DMS 273 (cell line): ENCODE measurements around the gene RAB25.
"Not testable (repeated sequence)": the region's sequence is repeated elsewhere in the genome, so short reads cannot be mapped to it uniquely, and the experiment has no call there.

Source experiments
- DNase-seq: peaks from one replicate; lab custom pipeline; 2025; ENCODE audit not compliant: unreplicated experiment; lab: John Stamatoyannopoulos, UW

Gene RAB25

GRCh38 chr1:156060937-156061636 lies at the start of gene RAB25:
Gene RAB25, plus strand, starts transcription at chr1:156061160. Its CDS starts 241 bp downstream, at chr1:156061401.
- no peak for DNase-seq

DNA sequence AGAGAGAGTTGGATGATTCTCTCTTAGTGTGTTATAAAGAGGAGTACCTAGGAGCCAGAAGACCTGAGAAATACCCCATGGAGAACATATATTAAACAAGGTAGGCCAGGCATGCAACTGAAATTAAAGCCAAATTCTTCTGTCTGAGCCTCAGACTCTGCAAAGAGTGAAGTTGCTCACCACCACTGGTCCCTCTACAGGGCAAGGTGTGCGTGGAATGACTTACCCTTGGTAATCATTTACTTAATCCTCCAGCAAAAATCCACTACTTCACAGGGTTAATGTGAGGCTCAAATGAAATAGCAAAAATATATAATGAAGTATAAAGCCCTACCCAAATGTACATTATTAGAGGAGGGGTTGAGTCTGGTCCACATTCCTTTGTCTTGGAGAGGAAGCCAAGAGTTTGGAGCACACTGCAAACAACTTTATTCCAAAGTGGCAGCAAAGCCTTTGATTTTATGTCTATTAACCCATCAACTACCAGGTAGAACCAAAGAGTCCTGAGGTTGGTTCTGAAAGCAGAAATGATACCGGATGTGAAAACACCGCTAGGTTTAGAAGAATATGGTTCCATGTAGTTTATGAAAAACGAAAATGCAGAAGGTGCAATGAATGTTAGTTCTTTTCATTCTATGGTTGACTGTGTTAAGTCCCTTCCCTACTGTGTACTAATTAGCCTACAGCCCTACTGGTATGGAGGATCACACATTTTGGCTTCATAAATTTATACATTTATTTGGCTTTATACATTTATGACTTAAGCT lies 48.7 kb upstream of the RAB25 start:
- no peak for DNase-seq

- DNase-seq = no peak
Measured at GRCh38 chr1:156014829-156015228, 46.1 kb upstream of the RAB25 start.

DNA sequence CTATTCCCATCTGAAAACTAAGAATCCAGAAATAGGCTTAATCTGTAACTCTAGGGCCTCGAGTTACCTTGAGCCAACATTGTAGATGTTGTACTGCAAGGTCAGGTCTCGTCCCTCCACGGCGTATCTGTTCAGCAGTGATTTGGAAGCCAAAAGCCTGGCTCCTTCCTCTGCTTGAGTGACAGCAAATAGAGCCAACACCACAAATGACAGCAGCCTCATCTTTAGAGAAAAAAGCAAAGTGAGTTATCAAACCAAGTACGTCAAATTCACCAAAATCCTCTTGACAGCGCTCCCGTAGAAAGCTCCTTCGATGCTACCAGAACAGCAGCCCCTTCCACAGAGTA lies 41.0 kb upstream of the RAB25 start:
- no peak for DNase-seq

GRCh38 chr1:156020293-156021092 lies 40.5 kb upstream of the RAB25 start, which contains the start of gene SSR2:
Gene SSR2, minus strand, starts transcription at chr1:156020951. Its CDS starts 784 bp downstream, at chr1:156020167.
- DNase-seq = peak; percentile 98

DNA sequence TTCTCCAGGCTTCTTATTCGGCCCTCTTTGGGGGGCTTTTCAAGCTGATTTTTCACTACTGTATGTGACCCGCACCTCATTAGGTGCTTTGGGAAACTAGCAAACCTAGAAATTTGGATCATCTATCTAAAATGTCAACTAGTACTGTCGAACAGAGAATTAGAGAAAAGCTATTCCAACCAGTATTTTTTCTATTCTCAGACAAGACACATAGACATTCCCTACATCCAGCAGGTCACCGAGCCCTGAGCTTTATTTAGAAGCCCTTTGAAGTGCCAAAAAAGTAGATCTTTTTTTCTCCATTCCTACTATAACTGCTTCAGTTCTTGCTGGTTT lies 39.9 kb upstream of the RAB25 start:
- no peak for DNase-seq

- no peak for DNase-seq
Measured at GRCh38 chr1:156021954-156022353, 39.0 kb upstream of the RAB25 start.

- DNase-seq = no peak
Measured at GRCh38 chr1:156024801-156025200, 36.2 kb upstream of the RAB25 start.

DNA sequence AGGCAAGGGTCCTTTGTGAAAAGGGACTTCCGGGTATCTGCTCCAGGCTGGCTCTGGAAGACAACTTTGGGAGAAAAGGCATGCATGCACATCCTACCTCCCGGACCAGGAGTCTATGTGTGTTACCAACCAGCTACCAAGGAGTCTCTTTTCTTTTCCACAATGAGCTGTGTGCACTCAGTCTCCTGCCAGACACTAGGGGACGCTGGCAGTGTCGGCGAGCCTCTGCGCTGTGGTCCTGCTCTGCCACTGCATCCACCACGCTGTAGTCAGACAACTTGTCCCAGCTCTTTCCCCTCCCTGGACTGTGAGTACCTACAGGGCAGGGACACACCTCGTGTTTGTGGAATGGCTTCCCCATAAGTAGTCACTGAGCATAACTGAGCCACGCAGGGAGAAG lies 35.1 kb upstream of the RAB25 start:
- peak; percentile 68 for DNase-seq

GRCh38 chr1:156026588-156026987 lies 34.4 kb upstream of the RAB25 start:
- no peak for DNase-seq

GRCh38 chr1:156033011-156033410 lies 27.9 kb upstream of the RAB25 start:
- DNase-seq = no peak

GRCh38 chr1:156034991-156035390 lies 26.0 kb upstream of the RAB25 start:
- not testable (repeated sequence) for DNase-seq

- no peak for DNase-seq
Measured at GRCh38 chr1:156042828-156043227, 18.1 kb upstream of the RAB25 start.

- DNase-seq = no peak
Measured at GRCh38 chr1:156045076-156045475, 15.9 kb upstream of the RAB25 start.

DNA sequence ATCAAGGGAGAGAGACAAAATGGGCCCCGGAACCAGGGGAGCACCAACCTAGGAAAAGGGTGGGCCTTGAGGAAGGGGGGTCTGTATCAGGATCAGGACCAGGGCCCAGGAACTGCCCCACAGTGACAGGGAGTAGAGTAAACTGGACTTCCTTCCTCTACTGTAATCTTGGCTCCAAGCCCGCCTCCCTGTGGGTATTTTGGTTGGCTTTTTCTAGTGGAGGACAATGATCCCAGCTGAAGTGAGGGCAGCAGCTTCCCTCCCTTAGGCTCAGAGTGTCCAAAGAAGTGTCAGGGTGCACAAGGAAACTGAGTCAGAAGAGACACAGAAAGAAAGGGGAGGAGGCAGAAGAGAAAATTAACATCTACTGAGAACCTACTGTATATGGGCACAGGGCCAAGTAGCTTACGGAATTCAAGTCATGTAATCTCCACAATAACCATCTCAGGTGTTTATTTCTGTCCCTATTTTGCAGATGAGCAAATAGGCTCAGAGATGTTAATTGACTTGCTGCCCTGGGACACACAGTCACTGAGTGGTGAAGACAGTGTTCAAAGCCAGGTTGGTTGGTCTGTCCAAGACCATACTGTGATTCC lies 12.2 kb upstream of the RAB25 start:
- DNase-seq = no peak

DNA sequence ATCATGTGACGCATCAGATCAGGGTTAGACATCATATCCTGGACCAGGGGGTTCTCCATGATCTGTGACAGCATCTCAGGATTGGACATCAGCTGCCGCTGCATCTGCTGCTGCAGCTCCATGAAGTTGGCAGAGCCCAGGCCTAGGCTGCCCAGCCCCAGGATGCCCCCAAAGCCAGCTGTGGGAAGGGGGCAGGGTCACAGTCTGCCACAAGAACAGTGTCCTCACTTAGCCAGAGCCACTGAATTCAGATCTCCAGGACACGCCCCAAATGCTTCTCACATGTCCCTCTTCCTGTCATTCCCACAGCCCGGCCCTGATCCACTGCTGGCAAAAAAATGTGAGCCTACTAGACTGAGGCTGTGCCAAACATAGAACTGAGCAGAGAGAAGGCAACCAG lies 10.6 kb upstream of the RAB25 start:
- DNase-seq = no peak

GRCh38 chr1:156051011-156051725 lies 9.8 kb upstream of the RAB25 start:
- no peak for DNase-seq

GRCh38 chr1:156052862-156053767 lies 7.8 kb upstream of the RAB25 start:
- peak; percentile 91 for DNase-seq

DNA sequence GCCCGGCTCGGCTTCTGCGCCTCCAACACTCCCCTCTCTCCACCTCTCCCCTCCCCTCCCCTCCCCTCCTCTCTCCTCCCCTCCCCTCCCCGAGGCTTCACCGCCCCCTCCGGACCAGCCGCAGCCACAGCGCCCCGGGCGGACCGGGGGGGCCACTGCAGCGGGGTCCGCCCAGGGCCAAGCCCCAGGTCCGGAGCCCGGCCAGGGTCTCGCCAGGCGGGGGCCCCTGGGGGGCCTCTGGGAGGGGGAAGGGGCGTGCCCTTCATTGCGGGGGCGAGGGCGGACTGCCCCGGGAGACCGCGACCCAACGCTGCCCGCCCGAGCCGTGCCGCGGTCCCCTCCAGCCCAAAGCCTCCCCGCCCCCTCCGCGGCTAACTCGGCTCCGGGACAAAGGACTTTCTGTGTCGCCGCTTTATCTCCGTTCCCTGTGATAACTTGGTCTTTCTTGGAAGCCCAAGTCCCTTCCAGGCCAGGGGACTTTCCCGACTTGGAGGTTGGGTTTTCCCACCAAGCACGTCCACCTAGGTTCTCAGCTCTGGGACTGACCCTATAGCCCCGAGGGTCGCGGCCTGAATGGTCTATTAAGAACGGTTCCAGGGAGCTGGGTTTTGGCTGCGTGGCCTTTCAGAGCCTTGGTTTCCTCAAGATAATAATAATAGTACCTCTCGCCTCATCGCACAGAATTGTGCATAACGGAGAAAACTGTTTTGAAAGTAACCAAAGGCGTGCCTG lies 7.0 kb upstream of the RAB25 start, which contains the start of gene UBQLN4:
Gene UBQLN4, minus strand, starts transcription at position 31 of the 732 bp plus-strand sequence. CDS start 97 bp downstream, outside the sequence.
- DNase-seq = peak; percentile 96
